ENCODE measurements around the gene RLBP1. TPM values are rescaled to one million over a fixed set of nuclear protein-coding genes. Genes with fewer than 3 reads are reported as not detected.

RLBP1 gene
- total RNA-seq, 4 donors from 2014 or later = not detected

GRCh38 chr15:89171136-89172072 is 50.0 kb downstream of the RLBP1 start:
- TF ChIP-seq CTCF (IDR thresholded peaks at IDR 0.05) = peak in 1 of 3 donors; percentile 39
- no peak for ATAC-seq (ENCODE audit: low FRiP score)
- no peak for DNase-seq (ENCODE audit: low spot score)

GRCh38 chr15:89170364-89170763 is 51.0 kb downstream of the RLBP1 start:
- DNase-seq (ENCODE audit: low spot score) = no peak
- no peak for TF ChIP-seq CTCF (IDR thresholded peaks at IDR 0.05)
- no peak for ATAC-seq (ENCODE audit: low FRiP score)

- TF ChIP-seq CTCF (IDR thresholded peaks at IDR 0.05) = no peak
- no peak for DNase-seq (ENCODE audit: low spot score)
- ATAC-seq (ENCODE audit: low FRiP score) = no peak
Observed at GRCh38 chr15:89168316-89168833, 53.0 kb downstream of the RLBP1 start.

GRCh38 chr15:89167267-89168176 is 53.9 kb downstream of the RLBP1 start:
- no peak for TF ChIP-seq CTCF (IDR thresholded peaks at IDR 0.05)
- peak; percentile 41 for ATAC-seq (ENCODE audit: low FRiP score)
- DNase-seq (ENCODE audit: low spot score) = no peak

- TF ChIP-seq CTCF (IDR thresholded peaks at IDR 0.05) = no peak
- DNase-seq (ENCODE audit: low spot score) (no peak), ATAC-seq (ENCODE audit: low FRiP score) (no peak)
Observed at GRCh38 chr15:89165677-89166076, 55.7 kb downstream of the RLBP1 start.

- no peak for DNase-seq (ENCODE audit: low spot score)
- ATAC-seq (ENCODE audit: low FRiP score) = no peak
- TF ChIP-seq CTCF (IDR thresholded peaks at IDR 0.05) = no peak
Observed at GRCh38 chr15:89164712-89165211, 56.6 kb downstream of the RLBP1 start.
